Measurements from ENCODE around the gene DUSP18. TPM values are rescaled to one million over a fixed set of nuclear protein-coding genes. Genes with fewer than 3 reads are reported as not detected.

DUSP18 gene
- polyA plus RNA-seq, 2 of the 4 experiments (the other 2 are of a cell fraction) = 3.4 to 7.2 TPM

DNA sequence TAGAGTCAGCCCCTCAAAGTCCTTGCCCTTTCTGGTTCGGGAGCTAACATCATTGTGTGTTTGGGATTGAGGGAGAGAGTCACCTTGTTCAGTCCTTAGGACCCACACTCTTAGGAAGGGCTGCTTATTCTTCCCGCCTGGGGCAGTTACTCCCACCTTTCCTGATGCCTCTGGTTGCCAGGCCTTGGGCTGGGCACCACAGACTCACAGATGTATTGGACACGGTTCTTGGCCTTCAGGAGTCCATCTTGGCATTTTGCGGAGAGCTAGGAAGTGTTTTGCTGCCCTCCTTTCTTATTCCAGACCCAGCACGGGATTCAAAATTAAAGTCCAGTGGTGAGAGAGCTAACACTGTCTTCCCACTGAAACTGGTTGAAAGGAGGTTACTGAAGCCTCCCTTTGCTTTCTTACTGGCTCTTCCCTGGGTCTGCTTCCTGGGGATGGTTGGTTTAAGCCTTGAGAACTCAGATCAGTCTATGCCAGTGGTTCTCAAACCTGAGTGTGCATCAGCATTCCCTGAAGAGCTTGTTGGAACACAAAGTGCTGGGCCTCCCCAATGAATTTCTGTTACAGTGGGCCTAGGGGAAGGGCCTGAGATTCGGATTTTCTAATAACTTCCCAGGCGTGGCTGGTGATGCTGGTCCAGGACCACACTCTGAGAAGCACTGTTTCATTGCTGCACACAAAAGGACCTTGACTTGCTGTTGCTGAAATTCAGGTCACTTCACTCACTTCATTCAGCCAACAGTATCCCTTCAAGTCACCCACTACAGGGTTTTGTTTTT lies 28.4 kb upstream of the DUSP18 start:
- no peak overlapping the region; the same call in 2 of the 3 replicates for H3K4me2 ChIP-seq
- H3K9me3 ChIP-seq = no peaks in the 10 kb centered on the region
- ChIA-PET POLR2A (interaction anchor here (0.6 kb wide), 1 partner anchor 192 kb away, joined by 3 read pairs; no protein-coding TSS in a partner anchor), CTCF (no interaction called here)
- no peak overlapping the region for H3K4me3 ChIP-seq
- no peak overlapping the region for H3K27ac ChIP-seq
- TF ChIP-seq POLR2A (IDR thresholded peaks at IDR 0.05; ENCODE audit: low read length) (no peak), TP53 (CRISPR knock-in tag; IDR thresholded peaks at IDR 0.05) (no peak)
- ATAC-seq = no peak
- peaks cover 5% of the 10 kb centered on the region; the same call in 1 of the 3 replicates for H3K4me1 ChIP-seq
- no peak for DNase-seq (ENCODE audit: low read depth in 1 of 2, low spot score in 1 of 2)
- FAIRE-seq = no peak
- WGBS (ENCODE audit: missing lambda C conversion rate) = 88% methylated on average over 7 of the region's 7 CpGs

DNA sequence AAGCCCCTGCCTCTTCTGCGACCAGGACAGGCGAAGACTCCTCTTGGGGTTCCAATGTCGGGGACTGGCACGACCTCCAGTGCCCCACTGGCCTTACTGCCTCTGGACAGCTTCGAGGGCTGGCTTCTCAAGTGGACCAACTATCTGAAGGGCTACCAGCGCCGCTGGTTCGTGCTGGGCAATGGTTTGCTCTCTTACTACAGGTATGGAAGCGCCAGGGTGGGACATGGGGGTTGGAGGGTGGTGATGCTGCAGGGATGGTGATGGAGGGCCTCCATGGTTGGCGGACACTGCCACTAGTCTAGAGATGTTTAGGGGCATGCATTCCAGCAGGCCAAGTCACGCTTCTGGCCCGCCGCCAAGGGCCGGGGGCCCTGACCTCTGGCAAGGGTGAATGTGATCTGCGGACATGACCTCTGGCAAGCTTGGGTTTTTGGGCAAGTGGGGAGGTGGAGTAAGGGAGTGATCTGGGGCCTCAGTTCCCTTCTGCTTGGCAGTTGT lies 27.7 kb upstream of the DUSP18 start:
- Histone ChIP-seq H3K9me3 (no peaks in the 10 kb centered on the region), H3K4me3 (peak overlapping the region; percentile 74; the same call in 2 of the 3 replicates), H3K4me1 (peaks cover 5% of the 10 kb centered on the region; the same call in 1 of the 3 replicates), H3K4me2 (peak overlapping the region; percentile 79), H3K27ac (peak overlapping the region in 1 of 2 experiments; percentile 86; a peak in 4 of 6 replicates)
- ATAC-seq = no peak
- no peak for FAIRE-seq
- ChIA-PET CTCF (interaction anchor here (1.2 to 3.0 kb wide), 2 partner anchors 52 to 60 kb away, joined by 3 to 15 read pairs; no protein-coding TSS in a partner anchor), POLR2A (no interaction called here)
- DNase-seq (ENCODE audit: low read depth in 1 of 2, low spot score in 1 of 2) = no peak
- 94% methylated on average over 6 of the region's 15 CpGs for WGBS (ENCODE audit: missing lambda C conversion rate)
- TF ChIP-seq HDAC2 (IDR thresholded peaks at IDR 0.05) (no peak), CBX8 (IDR thresholded peaks at IDR 0.05) (no peak), KDM5A (IDR thresholded peaks at IDR 0.05) (no peak), FOSB (CRISPR knock-in tag; IDR thresholded peaks at IDR 0.05) (no peak), ZC3H11A (IDR thresholded peaks at IDR 0.05) (no peak), POLR2A (IDR thresholded peaks at IDR 0.05; ENCODE audit: low read length) (no peak), NPAS2 (CRISPR knock-in tag; IDR thresholded peaks at IDR 0.05; ENCODE audit: borderline replicate concordance) (no peak), BHLHE40 (IDR thresholded peaks at IDR 0.05; ENCODE audit: low read depth, low read length) (no peak), RCOR1 (IDR thresholded peaks at IDR 0.05; ENCODE audit: low read depth, low read length) (no peak), FOXS1 (CRISPR knock-in tag; IDR thresholded peaks at IDR 0.05) (no peak), MYC (IDR thresholded peaks at IDR 0.05; ENCODE audit: borderline replicate concordance, low read length) (no peak), MAFK (IDR thresholded peaks at IDR 0.05; ENCODE audit: partially characterized antibody) (no peak), ZSCAN20 (CRISPR knock-in tag; IDR thresholded peaks at IDR 0.05) (no peak), RFX5 (IDR thresholded peaks at IDR 0.05) (no peak)
- TF ChIP-seq, protein P1, sequence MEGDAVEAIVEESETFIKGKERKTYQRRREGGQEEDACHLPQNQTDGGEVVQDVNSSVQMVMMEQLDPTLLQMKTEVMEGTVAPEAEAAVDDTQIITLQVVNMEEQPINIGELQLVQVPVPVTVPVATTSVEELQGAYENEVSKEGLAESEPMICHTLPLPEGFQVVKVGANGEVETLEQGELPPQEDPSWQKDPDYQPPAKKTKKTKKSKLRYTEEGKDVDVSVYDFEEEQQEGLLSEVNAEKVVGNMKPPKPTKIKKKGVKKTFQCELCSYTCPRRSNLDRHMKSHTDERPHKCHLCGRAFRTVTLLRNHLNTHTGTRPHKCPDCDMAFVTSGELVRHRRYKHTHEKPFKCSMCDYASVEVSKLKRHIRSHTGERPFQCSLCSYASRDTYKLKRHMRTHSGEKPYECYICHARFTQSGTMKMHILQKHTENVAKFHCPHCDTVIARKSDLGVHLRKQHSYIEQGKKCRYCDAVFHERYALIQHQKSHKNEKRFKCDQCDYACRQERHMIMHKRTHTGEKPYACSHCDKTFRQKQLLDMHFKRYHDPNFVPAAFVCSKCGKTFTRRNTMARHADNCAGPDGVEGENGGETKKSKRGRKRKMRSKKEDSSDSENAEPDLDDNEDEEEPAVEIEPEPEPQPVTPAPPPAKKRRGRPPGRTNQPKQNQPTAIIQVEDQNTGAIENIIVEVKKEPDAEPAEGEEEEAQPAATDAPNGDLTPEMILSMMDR (IDR thresholded peaks at IDR 0.05) = no peak
- TF ChIP-seq, protein P2, sequence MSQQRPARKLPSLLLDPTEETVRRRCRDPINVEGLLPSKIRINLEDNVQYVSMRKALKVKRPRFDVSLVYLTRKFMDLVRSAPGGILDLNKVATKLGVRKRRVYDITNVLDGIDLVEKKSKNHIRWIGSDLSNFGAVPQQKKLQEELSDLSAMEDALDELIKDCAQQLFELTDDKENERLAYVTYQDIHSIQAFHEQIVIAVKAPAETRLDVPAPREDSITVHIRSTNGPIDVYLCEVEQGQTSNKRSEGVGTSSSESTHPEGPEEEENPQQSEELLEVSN (IDR thresholded peaks at IDR 0.05; ENCODE audit: borderline replicate concordance, low read depth) = no peak

DNA sequence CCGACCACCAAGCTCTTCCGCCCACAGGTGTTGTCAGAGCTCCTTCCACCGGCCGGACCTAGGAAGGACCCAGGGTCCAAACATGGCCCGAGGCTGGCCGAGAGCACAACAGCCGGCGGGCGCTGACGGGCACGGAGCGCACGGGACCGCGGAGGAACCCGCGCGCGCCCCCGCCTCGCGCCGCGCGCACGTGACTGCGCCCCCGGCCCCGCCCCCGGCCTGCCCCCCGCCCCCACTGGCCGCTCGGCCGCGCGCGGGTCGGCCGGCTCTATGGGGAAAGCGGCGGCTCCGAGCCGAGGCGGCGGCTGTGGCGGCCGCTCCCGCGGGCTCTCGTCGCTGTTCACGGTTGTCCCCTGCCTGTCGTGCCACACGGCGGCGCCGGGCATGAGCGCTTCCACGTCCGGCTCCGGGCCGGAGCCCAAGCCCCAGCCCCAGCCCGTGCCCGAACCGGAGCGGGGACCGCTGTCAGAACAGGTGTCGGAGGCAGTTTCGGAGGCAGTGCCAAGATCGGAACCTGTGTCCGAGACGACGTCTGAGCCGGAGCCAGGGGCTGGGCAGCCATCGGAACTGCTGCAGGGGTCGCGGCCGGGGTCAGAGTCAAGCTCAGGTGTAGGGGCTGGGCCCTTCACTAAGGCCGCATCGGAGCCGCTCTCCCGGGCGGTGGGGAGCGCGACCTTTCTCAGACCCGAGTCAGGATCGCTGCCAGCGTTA lies 27.1 kb upstream of the DUSP18 start, which contains the start of gene OSBP2:
OSBP2 (plus strand) TSS at position 235 of the 711 bp plus-strand sequence; CDS start at position 271, 36 bp downstream.
- 69% methylated on average over 20 of the region's 88 CpGs for WGBS (ENCODE audit: missing lambda C conversion rate)
- Histone ChIP-seq H3K4me3 (peak within 1 kb of the TSS; percentile 74), H3K4me2 (peak within 1 kb of the TSS; percentile 79), H3K9me3 (no peaks in the 10 kb centered on the region), H3K27ac (peak within 1 kb of the TSS; percentile 85 to 86), H3K4me1 (peaks cover 5% of the 10 kb centered on the region; the same call in 1 of the 3 replicates)
- CTCF ChIA-PET = interaction anchor here (0.6 to 3.0 kb wide), 5 partner anchors 9 to 222 kb away, joined by 3 to 15 read pairs (median 3); no protein-coding TSS in a partner anchor
- DNase-seq (ENCODE audit: low read depth in 1 of 2, low spot score in 1 of 2) (peak in 1 of 2 experiments; percentile 9), FAIRE-seq (no peak), ATAC-seq (peak; percentile 64 to 80)
- POLR2A ChIA-PET = interaction anchor here (0.6 kb wide), 1 partner anchor 261 kb away, joined by 3 read pairs; no protein-coding TSS in a partner anchor
- TF ChIP-seq PHF8 (IDR thresholded peaks at IDR 0.05; ENCODE audit: borderline replicate concordance, low read depth) (0 out of 2 replicates have a peak, but pooled peaks have one; percentile 8), BHLHE40 (IDR thresholded peaks at IDR 0.05; ENCODE audit: low read depth, low read length) (no peak)

Data from A549 (cell line).